ENCODE measurements around the gene PTS. TPM values are rescaled to one million over a fixed set of nuclear protein-coding genes. Genes with fewer than 3 reads are reported as not detected.

The PTS gene
- total RNA-seq, 1 experiment from 2014 or later, result 26.7 TPM

- TF ChIP-seq ZNF281 (CRISPR knock-in tag; IDR thresholded peaks at IDR 0.05) (no peak), CDX4 (CRISPR knock-in tag; IDR thresholded peaks at IDR 0.05; ENCODE audit: borderline replicate concordance) (no peak), NFE2L1 (CRISPR knock-in tag; IDR thresholded peaks at IDR 0.05) (no peak), ERG (CRISPR knock-in tag; IDR thresholded peaks at IDR 0.05) (no peak), NR3C1 (CRISPR knock-in tag; conservative IDR thresholded peaks at IDR 0.05; ENCODE audit: low read depth) (no peak)
These were observed 47.8 kb upstream of the PTS start (continued) for GRCh38 chr11:112178428-112178827.

- no peak overlapping the region for H3K27ac Mint-ChIP-seq
- DNase-seq (ENCODE audit: low spot score) (no peak), ATAC-seq (no peak)
- no peak overlapping the region for H3K4me3 Mint-ChIP-seq
- H3K9me3 Mint-ChIP-seq, result peaks cover 8% of the 10 kb centered on the region
- CTCF ChIA-PET, result interaction anchor here (0.5 kb wide), 1 partner anchor 65 kb away, joined by 3 read pairs; no protein-coding TSS in a partner anchor
- H3K4me1 Mint-ChIP-seq, result no peaks in the 10 kb centered on the region
- no peaks in the 10 kb centered on the region; the same call in 1 of the 2 replicates for H3K27me3 Mint-ChIP-seq (ENCODE audit: low read depth)
- no peaks in the 10 kb centered on the region; the same call in 1 of the 2 replicates for H3K36me3 Mint-ChIP-seq
- POLR2A ChIA-PET, result no interaction called here
- no peak for TF ChIP-seq AR (CRISPR knock-in tag; IDR thresholded peaks at IDR 0.05)
- no peak for TF ChIP-seq USF2 (CRISPR knock-in tag; IDR thresholded peaks at IDR 0.05)
- TF ChIP-seq PRRX2 (CRISPR knock-in tag; IDR thresholded peaks at IDR 0.05), result no peak
- TF ChIP-seq KAT7 (CRISPR knock-in tag; IDR thresholded peaks at IDR 0.05; ENCODE audit: borderline replicate concordance), result no peak
- no peak for TF ChIP-seq ZSCAN18 (CRISPR knock-in tag; IDR thresholded peaks at IDR 0.05)
- no peak for TF ChIP-seq MXD4 (CRISPR knock-in tag; IDR thresholded peaks at IDR 0.05; ENCODE audit: borderline replicate concordance)
- no peak for TF ChIP-seq PREB (CRISPR knock-in tag; IDR thresholded peaks at IDR 0.05; ENCODE audit: borderline replicate concordance)
- no peak for TF ChIP-seq ATF1 (CRISPR knock-in tag; IDR thresholded peaks at IDR 0.05)
- TF ChIP-seq FOXP4 (CRISPR knock-in tag; IDR thresholded peaks at IDR 0.05), result no peak
- no peak for TF ChIP-seq NR2C2 (CRISPR knock-in tag; IDR thresholded peaks at IDR 0.05)
- TF ChIP-seq GTF2I (CRISPR knock-in tag; conservative IDR thresholded peaks at IDR 0.05), result no peak
- TF ChIP-seq ARID4B (CRISPR knock-in tag; IDR thresholded peaks at IDR 0.05; ENCODE audit: borderline replicate concordance), result no peak
- no peak for TF ChIP-seq OVOL2 (CRISPR knock-in tag; IDR thresholded peaks at IDR 0.05; ENCODE audit: borderline replicate concordance)
These were observed 47.3 kb upstream of the PTS start for GRCh38 chr11:112178936-112179335.
